Choroid plexus epithelial cell (primary cell): Measurements from ENCODE around the gene MSX1.
A peak's percentile ranks its signal among the peaks of the same experiment; 100 is the strongest.

Source experiments
- DNase-seq: peaks from one replicate; pipeline ENCODE4 v3.0.0-alpha.2; 2010; ENCODE audit warnings: low read depth
- H3K4me3 ChIP-seq: 2 replicates; pipeline ENCODE4 v1.5.1; 2011; ENCODE audit warnings: low read depth, mild to moderate bottlenecking, control low read depth, low read length, moderate library complexity
- CTCF ChIP-seq: conservative IDR thresholded peaks from 2 replicates; pipeline ENCODE4 v1.5.1; 2011; ENCODE audit warnings: low read depth, mild to moderate bottlenecking, control low read depth, inconsistent platforms, low read length, moderate library complexity

MSX1 gene

GRCh38 chr4:4852591-4853362 is 6.7 kb upstream of the MSX1 start:
- peak; percentile 52 for TF ChIP-seq CTCF
- DNase-seq: peak; percentile 70
- H3K4me3 ChIP-seq: peak overlapping the region; percentile 41

- DNase-seq: no peak
- H3K4me3 ChIP-seq: peak overlapping the region; percentile 41
- TF ChIP-seq CTCF: no peak
These were observed 6.1 kb upstream of the MSX1 start for GRCh38 chr4:4853371-4853823.

GRCh38 chr4:4853921-4854648 is 5.4 kb upstream of the MSX1 start:
- DNase-seq: no peak
- TF ChIP-seq CTCF: no peak
- H3K4me3 ChIP-seq: no peak overlapping the region

- DNase-seq: no peak
- no peak for TF ChIP-seq CTCF
- H3K4me3 ChIP-seq: no peak overlapping the region
These were observed 4.7 kb upstream of the MSX1 start for GRCh38 chr4:4854649-4855295.

- DNase-seq: no peak
These were observed 4.0 kb upstream of the MSX1 start for GRCh38 chr4:4855301-4856070.

More at GRCh38 chr4:4855301-4856070, 4.0 kb upstream of the MSX1 start:
- H3K4me3 ChIP-seq: no peak overlapping the region
- TF ChIP-seq CTCF: no peak
